Kidney epithelial cell (primary cell): ENCODE data around the gene SEC22B. TPM values are rescaled to one million over a fixed set of nuclear protein-coding genes. Genes with fewer than 3 reads are reported as not detected.
"Not testable (repeated sequence)": the region's sequence is repeated elsewhere in the genome, so short reads cannot be mapped to it uniquely, and the experiment has no call there.

Experiments
- DNase-seq: peaks from one replicate; pipeline ENCODE4 v3.0.0-alpha.2; 2010; ENCODE audit warnings: low read depth
- H3K27me3 ChIP-seq: 2 replicates; pipeline ENCODE4 v1.6.0; 2011; ENCODE audit warnings: low read length; ENCODE audit not compliant: control insufficient read depth, insufficient read depth
- H3K36me3 ChIP-seq: 2 replicates; pipeline ENCODE4 v1.5.1; 2011; ENCODE audit warnings: low read length; ENCODE audit not compliant: control insufficient read depth, insufficient read depth
- H3K4me3 ChIP-seq: 2 replicates; pipeline ENCODE4 v1.5.1; 2011; ENCODE audit warnings: low read depth, mild to moderate bottlenecking, control low read depth, low read length
- total RNA-seq: library from RNA; depleted of rRNA; stranded (reverse); fragments of >200 nt; gene quantifications from 2 replicates; pipeline ENCODE4 v1.2.3, GENCODE V29; 2015
- TF ChIP-seq, protein P1 (sequence below): IDR thresholded peaks from 2 replicates; pipeline ENCODE4 v1.5.1; 2011; ENCODE audit warnings: mild to moderate bottlenecking, moderate library complexity, low read length, control low read depth, inconsistent platforms; ENCODE audit not compliant: insufficient read depth, poor library complexity, severe bottlenecking

The SEC22B gene
- total RNA-seq, 1 donor from 2014 or later, result 24.8 TPM

DNA sequence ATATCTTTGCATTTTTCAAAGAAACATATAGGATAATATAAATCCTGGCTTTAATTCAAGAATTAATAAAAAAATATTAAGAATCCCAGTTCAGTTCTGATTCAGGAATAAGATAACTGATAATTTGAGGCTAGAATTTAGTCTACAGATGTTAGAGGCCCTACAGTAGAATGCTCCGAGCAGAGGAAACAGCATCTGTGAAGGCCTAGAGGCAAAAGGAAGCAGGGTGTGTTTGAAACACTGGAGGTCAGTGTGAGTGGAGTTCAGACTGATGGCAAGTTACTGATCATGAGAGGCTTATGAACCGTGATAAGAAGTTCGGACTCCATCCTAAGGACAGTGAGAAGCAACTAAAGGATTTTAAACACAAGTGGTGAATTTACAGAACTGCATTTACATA lies 33.0 kb downstream of the SEC22B start:
- H3K4me3 ChIP-seq, DNase-seq, H3K36me3 ChIP-seq, H3K27me3 ChIP-seq: not testable (repeated sequence)

- peak; percentile 61 for DNase-seq
- not testable (repeated sequence) for H3K36me3 ChIP-seq, H3K4me3 ChIP-seq, H3K27me3 ChIP-seq
These were observed 33.6 kb downstream of the SEC22B start for GRCh38 chr1:120142512-120143263.

DNA sequence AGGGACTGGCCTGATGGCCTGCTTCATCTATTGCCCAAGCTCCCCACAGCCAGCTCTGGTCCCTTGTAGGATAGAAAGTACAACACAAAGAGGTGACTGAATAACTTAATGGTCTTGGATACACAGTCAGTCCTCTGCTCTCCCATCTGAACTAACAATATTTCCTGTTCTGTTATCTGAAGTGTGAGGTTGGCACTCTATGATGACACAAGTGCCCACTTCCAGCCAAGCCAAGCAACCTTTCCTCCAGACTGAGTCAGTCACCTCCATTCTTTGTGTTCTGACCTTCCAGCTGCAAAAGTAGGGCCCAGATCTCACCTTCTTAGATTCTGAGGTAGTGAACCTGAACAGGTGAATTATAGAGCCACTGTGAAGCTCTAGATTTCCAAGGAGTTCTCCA lies 34.5 kb downstream of the SEC22B start:
- not testable (repeated sequence) for H3K4me3 ChIP-seq, H3K36me3 ChIP-seq, DNase-seq, H3K27me3 ChIP-seq

DNA sequence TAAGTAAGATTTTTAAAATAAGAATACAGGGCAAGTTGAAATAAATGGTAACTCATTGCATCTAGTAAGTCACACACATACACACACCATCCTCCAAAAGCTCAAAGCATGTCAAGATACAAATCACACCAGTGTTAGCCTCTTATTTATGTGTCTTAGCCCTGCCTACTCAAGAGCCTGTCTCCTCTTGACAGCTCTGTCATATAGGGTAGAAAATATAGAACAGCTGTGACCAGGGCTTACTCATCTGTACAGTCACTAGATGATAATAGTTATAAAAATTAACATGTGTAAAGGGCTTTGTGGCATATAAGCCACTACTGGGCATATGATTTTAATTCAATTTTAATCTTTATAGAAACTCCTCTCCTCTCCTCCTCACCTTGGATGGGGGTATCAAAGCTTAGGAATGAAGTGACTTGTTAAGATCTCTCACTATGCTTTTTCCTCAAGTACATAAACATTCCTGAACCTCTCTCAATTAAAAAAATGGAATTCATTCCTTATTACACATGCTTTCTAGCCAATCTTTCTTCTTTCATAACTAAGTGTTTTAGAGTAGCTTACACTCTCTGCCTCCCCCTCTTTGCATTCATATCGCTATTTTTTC lies 35.6 kb downstream of the SEC22B start:
- DNase-seq, H3K4me3 ChIP-seq, H3K27me3 ChIP-seq, H3K36me3 ChIP-seq: not testable (repeated sequence)

DNA sequence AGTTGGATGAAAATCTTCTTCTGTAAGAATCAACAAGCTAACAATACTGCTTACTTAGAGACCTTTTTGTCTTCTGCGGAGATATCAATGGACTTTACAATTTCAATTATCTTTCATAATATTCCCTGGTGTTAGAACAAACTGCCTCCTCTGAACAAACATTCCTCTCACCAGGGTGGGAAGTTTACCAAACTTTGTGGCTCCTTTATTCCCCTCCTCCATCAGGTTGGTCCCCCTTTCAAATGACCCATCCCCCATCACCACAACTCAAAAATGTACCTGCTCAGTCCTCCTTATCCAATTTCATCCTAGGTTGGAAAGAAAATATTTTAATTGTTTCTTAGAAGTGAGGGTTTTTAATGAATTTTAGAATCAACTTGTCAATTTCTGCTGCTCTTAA lies 40.2 kb downstream of the SEC22B start:
- not testable (repeated sequence) for H3K27me3 ChIP-seq

GRCh38 chr1:120133928-120134325 lies 42.4 kb downstream of the SEC22B start:
- H3K27me3 ChIP-seq, H3K4me3 ChIP-seq, DNase-seq, H3K36me3 ChIP-seq: not testable (repeated sequence)

More for the DNA sequence above, 40.2 kb downstream of the SEC22B start:
- not testable (repeated sequence) for H3K4me3 ChIP-seq, DNase-seq, H3K36me3 ChIP-seq

DNA sequence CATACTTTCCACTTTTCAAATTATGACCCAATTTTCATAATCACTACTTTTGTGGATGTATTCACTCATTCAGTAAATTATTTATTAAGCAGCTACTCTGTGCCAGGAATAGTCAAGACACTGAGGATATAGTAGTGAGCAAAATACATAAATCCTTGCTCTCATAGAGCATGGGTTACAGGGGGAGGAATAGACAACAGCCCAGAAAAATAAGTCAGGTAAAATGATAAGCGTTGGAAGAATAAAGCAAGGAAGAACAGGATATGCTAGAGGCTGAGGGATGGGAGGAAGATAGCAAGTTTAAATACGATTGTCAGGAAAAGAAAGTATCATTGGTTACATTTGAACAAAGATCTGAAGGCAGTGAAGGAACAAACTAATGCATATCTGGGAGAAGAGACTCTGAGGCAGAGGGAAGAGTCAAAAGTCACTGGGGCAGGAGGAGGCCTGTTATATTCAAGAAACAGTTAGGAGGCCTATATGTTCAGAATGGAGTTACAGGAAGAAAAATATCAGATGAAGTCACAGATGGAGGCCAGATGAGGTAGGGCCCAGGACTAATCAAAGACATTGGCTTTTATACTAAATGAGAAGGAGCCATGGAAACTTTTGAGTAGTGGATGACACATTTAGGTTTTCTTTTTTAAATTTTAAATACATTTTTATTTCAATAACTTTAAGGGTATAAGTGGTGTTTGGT lies 42.9 kb downstream of the SEC22B start:
- TF ChIP-seq, protein P1, sequence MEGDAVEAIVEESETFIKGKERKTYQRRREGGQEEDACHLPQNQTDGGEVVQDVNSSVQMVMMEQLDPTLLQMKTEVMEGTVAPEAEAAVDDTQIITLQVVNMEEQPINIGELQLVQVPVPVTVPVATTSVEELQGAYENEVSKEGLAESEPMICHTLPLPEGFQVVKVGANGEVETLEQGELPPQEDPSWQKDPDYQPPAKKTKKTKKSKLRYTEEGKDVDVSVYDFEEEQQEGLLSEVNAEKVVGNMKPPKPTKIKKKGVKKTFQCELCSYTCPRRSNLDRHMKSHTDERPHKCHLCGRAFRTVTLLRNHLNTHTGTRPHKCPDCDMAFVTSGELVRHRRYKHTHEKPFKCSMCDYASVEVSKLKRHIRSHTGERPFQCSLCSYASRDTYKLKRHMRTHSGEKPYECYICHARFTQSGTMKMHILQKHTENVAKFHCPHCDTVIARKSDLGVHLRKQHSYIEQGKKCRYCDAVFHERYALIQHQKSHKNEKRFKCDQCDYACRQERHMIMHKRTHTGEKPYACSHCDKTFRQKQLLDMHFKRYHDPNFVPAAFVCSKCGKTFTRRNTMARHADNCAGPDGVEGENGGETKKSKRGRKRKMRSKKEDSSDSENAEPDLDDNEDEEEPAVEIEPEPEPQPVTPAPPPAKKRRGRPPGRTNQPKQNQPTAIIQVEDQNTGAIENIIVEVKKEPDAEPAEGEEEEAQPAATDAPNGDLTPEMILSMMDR, result no peak
- no peak for DNase-seq
- H3K27me3 ChIP-seq, result no peaks in the 10 kb centered on the region
- H3K36me3 ChIP-seq, result no peaks in the 10 kb centered on the region
- H3K4me3 ChIP-seq, result no peak overlapping the region

GRCh38 chr1:120132406-120132763 lies 43.9 kb downstream of the SEC22B start:
- H3K4me3 ChIP-seq, DNase-seq, H3K27me3 ChIP-seq, H3K36me3 ChIP-seq: not testable (repeated sequence)

DNA sequence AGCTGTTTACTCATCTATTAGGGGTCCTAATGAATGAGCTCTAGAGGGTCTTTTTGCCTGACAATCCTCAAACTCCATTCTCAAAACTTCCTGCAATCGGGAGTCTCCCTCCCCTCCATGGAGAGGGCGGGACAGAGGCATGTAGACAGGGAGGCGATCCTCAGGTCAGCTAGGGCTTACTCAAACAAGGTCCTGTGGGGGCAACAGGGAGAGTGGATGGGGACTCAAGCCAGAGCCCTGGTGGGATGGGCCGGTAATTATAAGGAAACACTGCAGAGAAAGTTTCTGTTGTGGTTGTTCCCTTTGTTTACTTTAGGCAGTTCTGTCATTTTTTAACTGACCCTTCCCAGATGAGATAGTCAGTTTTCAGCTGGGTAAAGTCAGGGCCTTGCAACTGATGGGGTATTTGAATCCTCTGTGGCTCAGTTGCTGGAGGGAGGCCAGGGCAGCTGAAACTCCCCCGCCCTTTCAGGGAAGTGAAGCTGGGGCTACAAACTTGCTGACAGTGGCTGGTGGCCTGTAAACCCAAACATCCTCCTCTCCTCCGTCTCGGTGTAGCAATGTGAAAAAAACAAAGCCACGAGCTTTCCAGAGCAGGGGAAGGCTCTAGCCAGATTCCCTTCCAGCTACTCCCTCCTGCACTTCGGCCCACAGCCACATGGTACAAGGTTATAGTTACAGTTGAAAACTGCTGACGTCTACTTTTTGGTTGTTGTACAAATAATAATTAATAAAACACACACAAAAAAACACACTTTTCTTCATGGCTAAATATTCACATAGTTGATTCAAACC lies 44.5 kb downstream of the SEC22B start:
- H3K4me3 ChIP-seq, result not testable (repeated sequence)
- peak; percentile 25 for DNase-seq

GRCh38 chr1:120127921-120128320 lies 48.4 kb downstream of the SEC22B start:
- H3K4me3 ChIP-seq, H3K36me3 ChIP-seq, H3K27me3 ChIP-seq, DNase-seq: not testable (repeated sequence)

More for the DNA sequence above, 44.5 kb downstream of the SEC22B start:
- H3K27me3 ChIP-seq, H3K36me3 ChIP-seq: not testable (repeated sequence)

DNA sequence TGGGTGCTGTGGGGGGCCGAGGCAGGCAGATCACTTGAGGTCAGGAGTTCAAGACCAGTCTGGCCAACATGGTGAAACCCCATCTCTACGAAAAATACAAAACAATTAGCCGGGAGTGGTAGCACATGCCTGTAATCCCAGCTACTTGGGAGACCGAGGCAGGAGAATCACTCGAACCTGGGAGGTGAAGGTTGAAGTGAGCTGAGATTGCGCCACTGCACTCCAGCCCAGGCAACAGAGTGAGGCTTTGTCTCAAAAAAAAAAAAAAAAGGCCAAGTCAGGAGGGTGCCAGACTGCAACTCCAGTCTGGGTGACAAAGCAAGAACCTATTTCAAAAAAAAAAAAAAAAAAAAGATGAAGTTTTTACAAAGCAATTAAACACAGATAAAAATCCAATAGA lies 50.1 kb downstream of the SEC22B start:
- DNase-seq, H3K4me3 ChIP-seq, H3K36me3 ChIP-seq, H3K27me3 ChIP-seq: not testable (repeated sequence)

GRCh38 chr1:120124628-120125027 lies 51.7 kb downstream of the SEC22B start:
- H3K27me3 ChIP-seq, H3K4me3 ChIP-seq, DNase-seq, H3K36me3 ChIP-seq: not testable (repeated sequence)

DNA sequence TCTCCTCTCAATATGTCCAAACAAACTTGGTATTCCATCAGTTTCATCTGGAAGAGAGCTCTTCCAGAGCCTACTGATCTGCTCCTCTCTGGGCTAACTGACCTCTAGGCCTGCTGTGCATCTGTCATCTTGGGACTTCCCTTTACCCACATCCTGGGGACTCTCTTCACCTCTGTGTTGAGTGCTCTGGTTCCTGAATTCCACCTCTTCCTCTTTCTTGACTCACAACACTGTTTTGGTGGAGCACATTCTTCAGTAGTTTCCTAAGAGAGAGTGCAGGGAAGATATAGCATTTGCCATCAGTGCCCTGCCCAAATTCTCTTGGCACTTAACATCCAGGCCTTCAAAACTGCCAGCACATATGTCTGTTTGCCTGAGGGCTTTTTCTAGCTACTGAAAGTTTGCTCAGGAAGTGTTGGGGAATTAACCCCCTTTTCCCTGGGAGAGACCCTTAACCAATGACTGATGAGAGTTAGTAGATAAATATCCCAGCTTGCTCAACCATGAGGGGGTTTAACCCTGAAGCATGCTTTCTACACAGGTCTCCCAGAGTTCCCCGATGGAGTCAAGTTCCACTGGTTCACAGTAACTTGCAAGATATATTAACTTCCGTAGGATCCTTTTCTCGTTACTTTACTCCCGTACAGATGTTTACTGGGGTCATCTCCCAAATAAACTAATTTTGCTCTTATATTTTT lies 52.4 kb downstream of the SEC22B start:
- not testable (repeated sequence) for H3K27me3 ChIP-seq, DNase-seq, H3K36me3 ChIP-seq, H3K4me3 ChIP-seq
